ENCODE measurements around the gene PLXNA4. TPM values are rescaled to one million over a fixed set of nuclear protein-coding genes. Genes with fewer than 3 reads are reported as not detected.

The PLXNA4 gene
- total and polyA plus RNA-seq, 2 experiments from 2014 or later = 7.3 to 33.3 TPM

GRCh38 chr7:132125872-132126595 lies 450.2 kb downstream of the PLXNA4 start:
- Histone ChIP-seq H3K27ac (no peak overlapping the region), H3K9me3 (ENCODE audit: low read depth) (no peaks in the 10 kb centered on the region), H3K27me3 (no peaks in the 10 kb centered on the region), H3K4me1 (ENCODE audit: low read depth) (no peaks in the 10 kb centered on the region), H3K4me3 (no peak overlapping the region), H3K36me3 (peaks cover 4% of the 10 kb centered on the region)
- TF ChIP-seq CTCF (IDR thresholded peaks at IDR 0.05; ENCODE audit: low read depth, low read length) = no peak
- no peak for DNase-seq (ENCODE audit: low read depth in 1 of 2, low spot score in 1 of 2)

GRCh38 chr7:132125096-132125495 lies 451.2 kb downstream of the PLXNA4 start:
- no peaks in the 10 kb centered on the region for H3K27me3 ChIP-seq
- H3K36me3 ChIP-seq = peaks cover 4% of the 10 kb centered on the region
- H3K4me1 ChIP-seq (ENCODE audit: low read depth) = no peaks in the 10 kb centered on the region
- H3K4me3 ChIP-seq = no peak overlapping the region
- H3K9me3 ChIP-seq (ENCODE audit: low read depth) = no peaks in the 10 kb centered on the region
- DNase-seq (ENCODE audit: low read depth in 1 of 2, low spot score in 1 of 2) = no peak
- H3K27ac ChIP-seq = no peak overlapping the region
- TF ChIP-seq CTCF (IDR thresholded peaks at IDR 0.05; ENCODE audit: low read depth, low read length) = no peak

- no peaks in the 10 kb centered on the region for H3K4me1 ChIP-seq (ENCODE audit: low read depth)
- H3K27me3 ChIP-seq = no peaks in the 10 kb centered on the region
- H3K27ac ChIP-seq = no peak overlapping the region
- no peaks in the 10 kb centered on the region for H3K36me3 ChIP-seq
- H3K9me3 ChIP-seq (ENCODE audit: low read depth) = no peaks in the 10 kb centered on the region
- no peak for DNase-seq (ENCODE audit: low read depth in 1 of 2, low spot score in 1 of 2)
- no peak for TF ChIP-seq CTCF (IDR thresholded peaks at IDR 0.05; ENCODE audit: low read depth, low read length)
- H3K4me3 ChIP-seq = no peak overlapping the region
Observed at GRCh38 chr7:132124575-132124974, 451.7 kb downstream of the PLXNA4 start.

- H3K36me3 ChIP-seq = no peaks in the 10 kb centered on the region
- TF ChIP-seq CTCF (IDR thresholded peaks at IDR 0.05; ENCODE audit: low read depth, low read length) = no peak
- no peaks in the 10 kb centered on the region for H3K4me1 ChIP-seq (ENCODE audit: low read depth)
- no peaks in the 10 kb centered on the region for H3K9me3 ChIP-seq (ENCODE audit: low read depth)
- H3K27me3 ChIP-seq = no peaks in the 10 kb centered on the region
- H3K27ac ChIP-seq = no peak overlapping the region
- DNase-seq (ENCODE audit: low read depth in 1 of 2, low spot score in 1 of 2) = no peak
- no peak overlapping the region for H3K4me3 ChIP-seq
Observed at GRCh38 chr7:132123773-132124172, 452.5 kb downstream of the PLXNA4 start.

GRCh38 chr7:132122901-132123300 lies 453.4 kb downstream of the PLXNA4 start:
- Histone ChIP-seq H3K4me3 (no peak overlapping the region), H3K27me3 (no peaks in the 10 kb centered on the region), H3K27ac (no peak overlapping the region), H3K36me3 (no peaks in the 10 kb centered on the region), H3K9me3 (ENCODE audit: low read depth) (no peaks in the 10 kb centered on the region), H3K4me1 (ENCODE audit: low read depth) (no peaks in the 10 kb centered on the region)
- TF ChIP-seq CTCF (IDR thresholded peaks at IDR 0.05; ENCODE audit: low read depth, low read length) = no peak
- no peak for DNase-seq (ENCODE audit: low read depth in 1 of 2, low spot score in 1 of 2)
